ENCODE measurements around the gene CGB2. TPM values are rescaled to one million over a fixed set of nuclear protein-coding genes. Genes with fewer than 3 reads are reported as not detected.

CGB2 gene
- total and polyA plus RNA-seq, 2 of the 4 experiments (the other 2 are of a cell fraction) = not detected

- Histone ChIP-seq H3K9me1 (ENCODE audit: insufficient read depth, low read length) (peaks cover 13% of the 10 kb centered on the region), H3K79me1 (ENCODE audit: low read depth in 1 of 2, low read length in 2 of 2) (peaks cover 25 to 72% of the 10 kb centered on the region in 2 experiments), H4K91ac (ENCODE audit: insufficient read depth, low read depth, low read length) (no peak overlapping the region), H2BK20ac (ENCODE audit: low read depth, low read length) (no peak overlapping the region), H4K5ac (ENCODE audit: low read depth, low read length) (no peak overlapping the region), H3K23ac (ENCODE audit: low read depth, low read length) (no peak overlapping the region), H3K4me2 (ENCODE audit: low read depth, low read length) (no peak overlapping the region), H3K56ac (ENCODE audit: extremely low read depth, insufficient read depth, low read length) (no peak overlapping the region), H3K18ac (ENCODE audit: low read depth, low read length) (no peak overlapping the region), H3K27me3 (ENCODE audit: control insufficient read depth, insufficient read depth, low read length) (no peaks in the 10 kb centered on the region), H2AK5ac (ENCODE audit: low read depth, low read length) (no peak overlapping the region), H2AFZ (replicated peaks; ENCODE audit: low read length, poor library complexity) (no peak overlapping the region), H3K4ac (ENCODE audit: low read depth, low read length) (no peak overlapping the region), H3K27ac (ENCODE audit: insufficient read depth, low read length) (no peak overlapping the region), H2BK5ac (ENCODE audit: low read depth, low read length, poor library complexity, severe bottlenecking) (no peak overlapping the region), H4K20me1 (ENCODE audit: insufficient read depth, low read length) (peaks cover 24% of the 10 kb centered on the region), H3K14ac (replicated peaks; ENCODE audit: low read depth, low read length) (no peak overlapping the region), H3K4me1 (ENCODE audit: control insufficient read depth, insufficient read depth, low read length) (peaks cover 10% of the 10 kb centered on the region), H4K8ac (ENCODE audit: low read depth in 2 of 2, low read length in 2 of 2) (no peak overlapping the region), H3K36me3 (ENCODE audit: control insufficient read depth, insufficient read depth, low read length) (peaks cover 55% of the 10 kb centered on the region), H3K4me3 (ENCODE audit: insufficient read depth, low read depth, low read length) (no peak overlapping the region), H2AK9ac (replicated peaks; ENCODE audit: low read depth, low read length, poor library complexity) (no peak overlapping the region), H2BK120ac (ENCODE audit: low read depth, low read length) (no peak overlapping the region), H2BK15ac (ENCODE audit: low read depth, low read length) (no peak overlapping the region), H3K9me3 (ENCODE audit: control insufficient read depth, insufficient read depth, low read length) (no peaks in the 10 kb centered on the region), H3K9ac (ENCODE audit: low read depth, low read length) (no peak overlapping the region)
- DNase-seq = no peak
- intact Hi-C loops (cut with micrococcal nuclease) (no loop called here), in situ Hi-C loops (cut with MboI; ENCODE audit: low sequenced_read_pairs) (no loop called here), dilution Hi-C loops (cut with HindIII; ENCODE audit: low sequenced_read_pairs, unreplicated experiment) (no loop called here)
- BruUV-seq (replicated peaks) = no TSS peak
- 100% methylated on average over 1 of the region's 7 CpGs; no CpG with 5 or more reads in 1 of the 2 experiments for WGBS, 2 experiments (ENCODE audit: extremely low coverage in 2 of 2, insufficient read length in 1 of 2)
- ChIA-PET CTCF (no interaction called here), POLR2A (ENCODE audit: unreplicated experiment) (no interaction called here)
- ATAC-seq (ENCODE audit: low read depth) = no peak
- TF ChIP-seq MXI1 (IDR thresholded peaks at IDR 0.05; ENCODE audit: borderline replicate concordance, low read depth, low read length) (no peak), POLR2A (IDR thresholded peaks at IDR 0.05; ENCODE audit: low read depth, low read length) (no peak), SMC3 (IDR thresholded peaks at IDR 0.05; ENCODE audit: low read depth, low read length) (no peak), MAZ (IDR thresholded peaks at IDR 0.05; ENCODE audit: borderline replicate concordance, low read depth, low read length) (no peak), RCOR1 (IDR thresholded peaks at IDR 0.05; ENCODE audit: insufficient replicate concordance, low read length) (no peak), RFX5 (IDR thresholded peaks at IDR 0.05; ENCODE audit: low read depth, low read length) (no peak), CEBPB (IDR thresholded peaks at IDR 0.05; ENCODE audit: low read depth, low read length) (no peak), BHLHE40 (IDR thresholded peaks at IDR 0.05; ENCODE audit: low read depth, low read length) (no peak), USF2 (IDR thresholded peaks at IDR 0.05; ENCODE audit: low read depth, low read length) (no peak), ELK1 (IDR thresholded peaks at IDR 0.05; ENCODE audit: borderline replicate concordance, low read depth, low read length) (no peak), RAD21 (IDR thresholded peaks at IDR 0.05; ENCODE audit: low read length) (no peak), CTCF (conservative IDR thresholded peaks at IDR 0.05; ENCODE audit: low read depth, low read length) (no peak), FOS (IDR thresholded peaks at IDR 0.05; ENCODE audit: low read depth, low read length) (no peak), NFE2L2 (IDR thresholded peaks at IDR 0.05; ENCODE audit: low read depth, low read length) (no peak), CHD1 (IDR thresholded peaks at IDR 0.05; ENCODE audit: low read depth, low read length) (no peak), MAFK (IDR thresholded peaks at IDR 0.05; ENCODE audit: low read depth, low read length) (no peak)
Observed at GRCh38 chr19:48987323-48987722, 44.4 kb upstream of the CGB2 start.

Data from IMR-90 (cell line).